DMS79 (cell line): Measurements from ENCODE around the gene USP21.

Experiments
- DNase-seq: peaks from one replicate; lab custom pipeline; 2025; lab: John Stamatoyannopoulos, UW

Gene USP21

DNA sequence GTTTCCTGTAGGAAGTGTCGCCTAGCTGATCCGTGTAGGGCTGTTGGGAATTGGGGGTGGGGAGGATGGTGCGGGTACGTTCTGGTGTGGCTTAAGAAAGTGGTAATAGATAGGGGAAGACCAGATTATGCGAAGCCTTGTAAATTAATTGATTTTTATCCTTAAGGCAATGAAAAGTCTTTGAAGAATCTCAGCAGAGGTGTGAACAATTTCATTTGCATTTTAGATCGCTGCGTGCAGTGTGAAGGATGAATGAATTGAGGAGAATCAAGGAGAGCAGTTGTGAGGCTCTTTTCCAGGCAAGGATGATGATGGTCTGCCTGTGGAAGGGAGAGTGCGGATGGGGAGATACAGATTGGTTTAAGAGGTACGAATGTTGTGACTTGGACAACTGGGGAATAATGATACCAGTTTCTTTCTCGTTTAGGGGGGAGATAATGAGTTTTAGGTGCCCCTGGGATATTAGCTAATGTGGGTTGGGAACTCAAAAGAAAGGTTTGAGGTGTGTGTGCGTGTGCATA is 26.0 kb upstream of the USP21 start:
- no peak for DNase-seq

DNA sequence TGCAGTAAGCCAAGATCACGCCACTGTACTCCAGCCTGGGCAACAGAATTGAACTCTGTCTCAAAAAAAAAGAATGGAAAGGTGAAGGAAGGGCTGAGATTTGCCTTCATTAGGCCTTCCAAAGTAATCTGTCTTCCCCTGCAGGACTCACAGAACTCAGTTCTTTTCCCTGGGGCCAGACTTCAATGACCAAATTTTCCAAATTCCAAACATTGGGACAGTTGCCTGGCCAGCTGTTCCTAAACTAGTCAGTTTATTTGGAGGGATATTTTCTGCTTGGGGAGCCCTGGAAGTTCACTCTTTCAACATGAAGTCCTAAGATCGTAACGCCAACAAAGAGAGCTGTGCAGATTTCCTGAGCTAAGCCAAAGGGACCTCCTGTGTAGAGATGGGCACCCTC is 21.4 kb upstream of the USP21 start:
- DNase-seq, result no peak

DNA sequence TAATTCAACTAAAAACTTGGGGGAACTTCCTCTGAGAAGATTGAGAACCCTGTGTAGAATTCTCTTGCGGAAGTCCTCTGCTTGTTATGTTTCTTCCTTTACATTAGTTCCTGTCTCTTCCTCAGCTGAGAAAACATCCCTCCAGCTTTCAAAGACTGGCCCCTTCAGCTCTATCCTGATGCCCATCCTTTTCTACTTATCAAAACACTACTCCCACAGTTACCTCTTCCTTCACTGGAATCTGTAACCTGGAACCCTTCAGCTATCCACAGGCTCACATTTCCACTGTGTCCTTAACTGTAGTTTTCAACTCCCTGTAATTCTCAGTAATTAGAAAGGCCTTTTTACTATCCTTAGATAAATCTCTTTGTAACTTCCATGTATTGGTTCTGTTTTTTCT is 20.9 kb upstream of the USP21 start:
- DNase-seq, result no peak

DNA sequence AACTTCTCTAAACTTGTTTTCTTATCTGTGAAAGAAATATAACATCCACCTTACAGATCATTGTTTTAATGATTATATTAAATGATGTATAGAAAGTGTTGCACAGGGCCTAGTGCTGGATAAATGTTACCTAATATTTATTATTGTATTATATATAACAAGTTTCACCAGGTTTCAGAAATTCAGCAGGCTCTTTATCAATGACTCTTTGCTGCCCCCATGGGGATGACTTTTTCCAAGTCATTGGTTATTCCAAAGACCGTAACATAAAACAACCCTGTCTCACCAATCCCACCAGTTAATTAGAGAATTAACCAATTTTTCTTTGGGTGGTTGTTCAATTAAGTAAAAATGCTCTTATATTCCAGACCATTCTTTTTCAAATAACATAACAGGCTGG is 19.5 kb upstream of the USP21 start:
- no peak for DNase-seq

DNA sequence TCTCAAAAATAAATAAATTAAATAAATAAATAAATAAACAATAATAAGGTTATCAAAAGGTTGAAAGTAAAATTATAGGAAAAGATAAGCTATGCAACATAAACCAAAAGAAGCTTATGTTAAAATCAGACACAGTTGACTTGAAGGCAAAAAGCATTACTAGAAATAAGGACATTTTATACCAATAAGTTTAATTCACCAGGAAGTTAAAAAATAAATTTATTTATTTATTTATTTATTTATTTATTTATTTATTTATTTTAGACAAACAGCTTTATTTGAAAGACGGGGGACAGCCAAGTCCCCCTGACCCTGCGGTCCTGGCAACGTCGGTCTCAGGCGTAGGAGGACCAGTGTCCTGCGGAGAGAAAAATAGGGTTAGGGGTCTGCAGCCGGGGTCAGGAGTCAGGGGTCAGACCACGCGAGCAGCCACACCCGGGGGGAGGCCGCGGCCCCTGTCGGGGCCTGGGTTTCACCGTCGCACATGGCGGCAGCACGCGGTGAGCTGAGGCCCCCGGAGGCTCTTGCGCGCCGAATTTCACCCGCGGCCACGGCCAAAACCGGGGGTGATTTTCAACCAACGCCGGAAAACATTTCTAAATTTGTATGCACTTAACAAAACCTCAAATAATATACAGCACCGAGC is 18.4 kb upstream of the USP21 start:
- no peak for DNase-seq

DNA sequence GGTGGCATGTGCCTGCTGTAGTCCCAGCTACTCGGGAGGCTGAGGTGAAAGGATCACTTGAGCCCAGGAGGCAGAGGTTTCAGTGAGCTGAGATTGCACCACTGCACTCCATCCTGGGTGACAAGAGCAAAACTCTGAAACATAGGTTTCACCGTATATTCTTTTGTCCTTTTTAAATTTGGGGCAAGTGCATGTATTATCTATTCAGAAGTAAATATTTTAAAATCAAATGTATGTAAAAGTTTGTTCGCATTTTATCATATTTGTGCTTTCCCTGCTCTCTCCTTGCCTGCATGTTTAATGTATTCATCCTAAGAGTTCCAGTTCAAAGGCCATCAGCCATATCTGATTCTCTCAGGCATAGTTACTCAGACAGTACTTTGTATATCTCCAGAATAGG is 13.5 kb upstream of the USP21 start:
- no peak for DNase-seq

DNA sequence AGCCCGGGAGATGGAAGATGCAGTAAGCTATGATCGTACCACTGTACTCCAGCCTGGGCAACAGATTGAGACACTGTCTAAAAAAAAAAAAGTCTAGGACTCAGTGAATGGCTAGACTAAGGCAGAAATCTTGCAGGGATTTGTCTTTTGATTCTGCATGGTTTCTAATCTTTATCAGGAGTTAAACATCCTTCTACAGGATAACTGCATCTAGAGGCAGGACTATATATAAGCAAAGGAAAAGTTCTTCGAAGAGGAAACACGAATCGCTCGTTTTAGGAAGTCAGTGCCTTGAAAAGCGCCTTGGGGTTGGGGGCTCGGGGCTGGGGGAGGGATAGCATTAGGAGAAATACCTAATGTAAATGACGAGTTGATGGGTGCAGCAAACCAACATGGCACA is 6.1 kb upstream of the USP21 start:
- no peak for DNase-seq

DNA sequence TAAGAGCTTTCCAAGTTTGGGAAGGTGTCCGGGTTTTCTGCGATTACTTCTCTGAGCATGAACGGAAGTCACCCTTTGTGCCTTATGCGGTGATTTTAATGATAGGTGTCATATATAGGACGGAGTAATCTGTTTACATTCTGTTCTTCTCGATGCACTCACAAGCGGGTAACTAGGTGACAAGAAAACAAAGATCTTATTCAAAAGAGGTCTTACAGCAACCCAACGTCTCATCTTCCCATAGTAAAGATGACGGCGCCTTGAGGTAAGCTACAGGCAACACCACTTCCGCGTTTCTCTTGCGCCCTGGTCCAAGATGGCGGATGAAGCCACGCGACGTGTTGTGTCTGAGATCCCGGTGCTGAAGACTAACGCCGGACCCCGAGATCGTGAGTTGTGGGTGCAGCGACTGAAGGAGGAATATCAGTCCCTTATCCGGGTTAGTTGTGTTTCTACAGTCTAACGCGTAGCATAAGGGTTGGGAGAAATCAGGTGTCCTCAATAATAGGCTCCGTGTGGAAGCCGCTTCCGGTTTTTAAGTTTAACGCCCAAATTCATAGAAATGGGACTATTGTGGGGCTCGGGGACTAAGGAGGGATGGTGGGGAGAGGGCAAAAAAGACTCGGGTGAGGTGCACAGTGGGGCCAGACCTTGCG is 5.5 kb upstream of the USP21 start, which contains the start of gene UFC1:
Gene UFC1, plus strand, starts transcription at position 297 of the 656 bp plus-strand sequence. Its CDS starts 20 bp downstream, at position 317.
- DNase-seq, result peak; percentile 93

DNA sequence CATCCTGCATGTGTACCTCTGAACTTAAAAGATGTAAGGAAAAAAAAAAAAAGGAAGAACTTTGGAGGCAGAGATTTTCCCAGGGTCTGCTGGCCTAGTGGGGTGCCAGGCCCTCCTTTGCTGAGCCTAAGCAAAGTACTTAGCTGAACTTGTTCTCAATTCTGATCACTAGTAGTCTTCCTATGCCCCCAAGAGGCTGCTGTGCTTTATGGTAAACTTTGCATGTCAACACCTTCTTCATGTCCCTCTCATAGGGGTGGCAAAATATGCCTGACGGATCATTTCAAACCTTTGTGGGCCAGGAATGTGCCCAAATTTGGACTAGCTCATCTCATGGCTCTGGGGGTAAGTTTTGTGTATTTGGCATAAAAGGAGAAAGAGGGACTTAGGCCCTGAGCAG is 1.4 kb upstream of the USP21 start:
- no peak for DNase-seq

DNA sequence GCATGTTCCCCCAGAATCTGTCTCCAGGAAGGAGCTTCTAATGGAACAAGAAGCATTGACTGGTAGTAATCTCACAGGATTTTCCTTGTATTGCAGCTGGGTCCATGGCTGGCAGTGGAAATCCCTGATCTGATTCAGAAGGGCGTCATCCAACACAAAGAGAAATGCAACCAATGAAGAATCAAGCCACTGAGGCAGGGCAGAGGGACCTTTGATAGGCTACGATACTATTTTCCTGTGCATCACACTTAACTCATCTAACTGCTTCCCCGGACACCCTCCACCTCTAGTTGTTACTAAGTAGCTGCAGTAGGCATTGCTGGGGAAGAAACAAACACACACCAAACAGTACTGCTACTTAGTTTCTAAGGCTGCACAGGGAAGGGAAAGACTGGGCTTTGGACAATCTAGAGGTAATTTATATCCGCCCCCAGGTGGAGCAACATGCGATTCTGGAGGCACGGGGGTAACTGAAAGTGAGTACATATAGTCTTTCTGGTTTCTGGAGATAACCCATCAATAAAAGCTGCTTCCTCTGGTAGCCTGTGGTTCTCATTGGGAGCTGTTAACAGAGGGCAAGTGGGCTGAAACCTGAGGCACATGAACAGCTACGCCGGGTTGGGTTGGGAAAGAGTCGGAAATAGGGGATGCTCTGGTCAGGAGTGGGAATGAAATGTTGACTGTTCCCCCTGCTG is 837 bp upstream of the USP21 start:
- DNase-seq, result no peak

DNA sequence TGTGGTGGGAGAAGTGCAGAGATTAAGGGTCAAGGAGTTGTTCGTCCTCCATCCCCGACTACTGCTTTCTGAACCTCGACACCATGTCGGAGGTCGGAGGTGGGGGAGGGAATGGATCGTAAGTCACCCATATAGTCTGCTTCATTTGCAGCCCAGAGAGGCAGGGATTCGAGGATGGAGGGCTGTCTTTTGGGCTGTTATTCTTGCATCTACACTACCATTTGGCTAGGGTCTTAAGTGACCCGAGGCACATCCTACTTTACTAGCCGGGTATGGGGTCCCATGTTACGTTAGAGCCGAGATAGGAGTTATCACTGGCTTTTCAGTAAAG is 578 bp downstream of the USP21 start:
- no peak for DNase-seq

DNA sequence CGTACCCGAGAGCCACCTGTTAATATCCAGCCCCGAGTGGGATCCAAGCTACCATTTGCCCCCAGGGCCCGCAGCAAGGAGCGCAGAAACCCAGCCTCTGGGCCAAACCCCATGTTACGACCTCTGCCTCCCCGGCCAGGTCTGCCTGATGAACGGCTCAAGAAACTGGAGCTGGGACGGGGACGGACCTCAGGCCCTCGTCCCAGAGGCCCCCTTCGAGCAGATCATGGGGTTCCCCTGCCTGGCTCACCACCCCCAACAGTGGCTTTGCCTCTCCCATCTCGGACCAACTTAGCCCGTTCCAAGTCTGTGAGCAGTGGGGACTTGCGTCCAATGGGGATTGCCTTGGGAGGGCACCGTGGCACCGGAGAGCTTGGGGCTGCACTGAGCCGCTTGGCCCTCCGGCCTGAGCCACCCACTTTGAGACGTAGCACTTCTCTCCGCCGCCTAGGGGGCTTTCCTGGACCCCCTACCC is 1.4 kb downstream of the USP21 start:
- no peak for DNase-seq

DNA sequence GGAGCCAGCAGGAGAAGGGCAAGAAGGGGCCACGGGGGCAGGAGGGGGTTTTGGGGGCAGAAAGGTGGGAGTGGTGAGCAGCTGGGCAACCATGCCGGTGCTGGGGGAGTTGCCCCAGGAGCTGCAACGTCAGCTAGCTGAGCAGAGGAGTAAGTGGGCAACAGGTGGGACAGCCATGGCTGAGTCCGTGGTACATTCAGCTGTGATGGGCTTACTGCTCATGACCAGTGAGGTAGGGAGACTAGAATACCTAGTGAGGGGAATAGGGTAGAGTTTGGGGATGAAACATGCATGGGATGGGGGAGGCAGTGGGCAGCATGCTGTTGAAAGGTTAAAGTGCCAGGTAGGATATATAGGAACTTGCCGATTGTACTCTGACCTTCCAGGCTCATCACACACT is 2.4 kb downstream of the USP21 start:
- no peak for DNase-seq

DNA sequence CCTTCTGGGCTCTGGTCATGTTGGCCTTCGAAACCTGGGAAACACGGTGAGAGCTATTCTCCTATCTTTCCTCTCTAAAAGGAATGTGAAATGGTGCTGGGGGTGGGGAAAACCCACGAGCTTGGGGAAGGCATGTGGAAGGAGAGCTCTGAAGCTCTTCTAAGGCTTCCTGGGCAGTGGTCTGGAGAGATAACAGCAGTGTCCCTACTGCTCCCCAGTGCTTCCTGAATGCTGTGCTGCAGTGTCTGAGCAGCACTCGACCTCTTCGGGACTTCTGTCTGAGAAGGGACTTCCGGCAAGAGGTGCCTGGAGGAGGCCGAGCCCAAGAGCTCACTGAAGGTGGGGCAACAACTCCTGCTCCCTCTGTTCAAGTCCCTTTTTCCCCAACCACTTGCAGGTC is 2.8 kb downstream of the USP21 start:
- no peak for DNase-seq

DNA sequence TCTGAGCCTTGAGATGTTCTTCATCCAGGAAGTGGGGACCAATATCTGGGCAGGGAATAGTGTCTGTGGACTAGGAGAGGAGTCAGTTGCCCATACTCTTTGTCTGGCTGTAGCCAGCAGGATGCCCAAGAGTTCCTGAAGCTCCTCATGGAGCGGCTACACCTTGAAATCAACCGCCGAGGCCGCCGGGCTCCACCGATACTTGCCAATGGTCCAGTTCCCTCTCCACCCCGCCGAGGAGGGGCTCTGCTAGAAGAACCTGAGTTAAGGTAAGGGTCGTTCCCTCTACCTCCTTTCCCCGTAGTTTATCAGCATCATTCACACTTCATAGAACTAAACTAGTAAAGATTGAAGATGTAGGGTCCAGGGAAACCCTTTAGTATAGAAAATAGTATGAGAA is 3.5 kb downstream of the USP21 start:
- no peak for DNase-seq

DNA sequence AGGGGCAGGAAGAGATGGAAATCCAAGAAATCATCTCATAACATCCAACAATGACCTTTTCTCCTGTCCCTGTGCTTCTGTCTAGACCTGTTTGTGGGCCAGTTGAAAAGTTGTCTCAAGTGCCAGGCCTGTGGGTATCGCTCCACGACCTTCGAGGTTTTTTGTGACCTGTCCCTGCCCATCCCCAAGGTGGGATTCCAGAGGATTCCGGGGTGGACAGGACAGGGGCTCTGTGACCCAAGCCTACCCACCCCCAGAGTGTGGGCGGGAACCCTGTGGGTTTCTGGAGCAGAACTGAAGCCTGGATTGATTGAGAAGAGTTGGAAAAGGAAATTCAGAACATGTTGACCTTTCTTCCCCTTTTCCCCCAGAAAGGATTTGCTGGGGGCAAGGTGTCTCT is 4.5 kb downstream of the USP21 start:
- no peak for DNase-seq

DNA sequence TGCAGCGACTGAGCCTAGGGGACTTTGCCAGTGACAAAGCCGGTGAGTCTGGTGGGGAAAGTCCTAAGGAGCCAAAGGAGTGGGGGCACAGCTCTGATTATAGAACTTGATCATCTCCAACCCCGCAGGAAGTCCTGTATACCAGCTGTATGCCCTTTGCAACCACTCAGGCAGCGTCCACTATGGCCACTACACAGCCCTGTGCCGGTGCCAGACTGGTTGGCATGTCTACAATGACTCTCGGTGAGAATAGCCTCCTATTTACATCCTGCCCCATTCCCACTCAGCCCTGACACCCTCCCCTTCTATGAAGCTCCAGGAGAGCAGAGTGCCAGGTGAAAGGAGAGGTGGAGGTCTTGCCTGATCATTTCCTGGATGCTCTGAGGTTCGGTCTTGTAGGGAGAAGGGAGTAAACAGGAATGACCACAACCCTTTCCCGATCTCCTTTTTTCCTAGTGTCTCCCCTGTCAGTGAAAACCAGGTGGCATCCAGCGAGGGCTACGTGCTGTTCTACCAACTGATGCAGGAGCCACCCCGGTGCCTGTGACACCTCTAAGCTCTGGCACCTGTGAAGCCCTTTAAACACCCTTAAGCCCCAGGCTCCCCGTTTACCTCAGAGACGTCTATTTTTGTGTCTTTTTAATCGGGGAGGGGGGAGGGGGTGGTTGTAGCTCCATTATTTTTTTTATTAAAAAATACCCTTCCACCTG is 5.8 kb downstream of the USP21 start:
- no peak for DNase-seq

DNA sequence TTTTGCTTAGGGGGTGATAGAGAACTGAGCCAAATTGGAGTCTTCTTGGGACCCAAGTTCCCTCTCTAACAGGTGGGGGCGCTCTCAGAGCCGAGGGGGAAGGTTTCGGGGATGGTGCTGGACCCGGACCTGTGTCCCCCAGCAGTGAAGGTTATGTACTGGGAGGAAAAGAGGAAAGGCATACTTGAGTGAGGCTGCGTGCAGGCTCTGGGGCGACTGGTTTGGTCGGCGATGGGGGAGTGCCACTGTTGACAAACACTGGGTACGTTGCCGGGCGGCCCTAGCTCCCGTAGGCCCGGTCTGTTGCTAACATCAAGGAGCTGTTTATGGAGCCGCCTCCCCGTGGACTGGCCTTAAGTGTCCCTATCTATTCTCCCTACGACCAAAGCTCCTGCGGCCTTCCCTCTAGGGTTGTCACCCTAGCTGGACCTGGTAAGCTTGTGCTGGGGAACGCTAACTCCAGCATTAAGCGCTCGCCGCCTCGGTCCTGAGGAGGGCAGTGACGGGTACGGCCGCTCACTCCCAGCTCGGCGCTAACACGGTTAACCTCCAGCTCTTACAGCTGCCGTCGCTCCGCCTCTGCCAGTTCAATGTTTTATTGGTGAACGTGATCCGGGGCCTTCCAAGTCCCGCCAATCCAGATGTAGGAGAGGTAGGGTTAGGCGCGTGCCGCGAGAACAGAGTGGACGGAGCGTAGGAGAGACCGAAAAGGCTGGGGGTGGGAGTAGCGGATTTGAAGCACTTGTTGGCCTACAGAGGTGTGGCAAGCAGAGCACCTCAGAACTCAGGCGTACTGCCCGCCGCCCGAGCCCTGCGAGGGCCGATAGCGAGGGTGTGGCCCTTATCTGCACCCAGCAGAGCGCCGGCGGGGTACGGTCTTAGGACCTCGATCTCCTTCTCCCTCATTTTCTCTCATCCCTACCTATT is 6.7 kb downstream of the USP21 start, which contains the start of gene PPOX:
Gene PPOX, plus strand, starts transcription at position 685 of the 927 bp plus-strand sequence. CDS start 422 bp downstream, outside the sequence.
- peak; percentile 95 for DNase-seq

DNA sequence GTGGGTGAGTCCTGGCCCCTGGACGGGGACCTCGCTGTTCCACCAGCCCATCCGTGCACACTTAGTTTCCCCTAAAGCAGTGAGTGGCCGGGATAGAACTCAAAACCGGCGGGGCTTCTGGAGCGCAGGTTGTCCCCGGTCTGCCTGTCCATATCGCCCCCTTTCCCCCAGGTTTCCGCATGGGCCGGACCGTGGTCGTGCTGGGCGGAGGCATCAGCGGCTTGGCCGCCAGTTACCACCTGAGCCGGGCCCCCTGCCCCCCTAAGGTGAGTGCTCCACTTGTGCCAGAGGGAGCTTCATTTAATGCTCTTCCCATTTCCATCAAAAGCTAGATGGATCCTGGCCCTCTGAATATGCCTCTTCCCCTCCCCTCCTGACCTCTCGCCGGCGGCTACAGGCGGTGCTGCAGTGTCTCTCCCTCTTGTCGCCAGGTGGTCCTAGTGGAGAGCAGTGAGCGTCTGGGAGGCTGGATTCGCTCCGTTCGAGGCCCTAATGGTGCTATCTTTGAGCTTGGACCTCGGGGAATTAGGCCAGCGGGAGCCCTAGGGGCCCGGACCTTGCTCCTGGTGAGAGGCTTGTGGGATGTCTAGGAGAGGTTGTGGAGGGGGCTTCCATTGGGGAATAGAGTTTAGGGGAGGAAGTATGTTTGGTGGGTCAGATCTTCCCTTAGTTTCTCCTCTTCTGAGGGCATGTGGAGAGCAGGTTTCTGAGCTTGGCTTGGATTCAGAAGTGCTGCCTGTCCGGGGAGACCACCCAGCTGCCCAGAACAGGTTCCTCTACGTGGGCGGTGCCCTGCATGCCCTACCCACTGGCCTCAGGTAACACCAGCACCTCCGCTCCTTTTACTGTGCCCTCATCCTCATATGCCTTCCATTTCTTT is 7.6 kb downstream of the USP21 start:
- DNase-seq, result peak; percentile 17

DNA sequence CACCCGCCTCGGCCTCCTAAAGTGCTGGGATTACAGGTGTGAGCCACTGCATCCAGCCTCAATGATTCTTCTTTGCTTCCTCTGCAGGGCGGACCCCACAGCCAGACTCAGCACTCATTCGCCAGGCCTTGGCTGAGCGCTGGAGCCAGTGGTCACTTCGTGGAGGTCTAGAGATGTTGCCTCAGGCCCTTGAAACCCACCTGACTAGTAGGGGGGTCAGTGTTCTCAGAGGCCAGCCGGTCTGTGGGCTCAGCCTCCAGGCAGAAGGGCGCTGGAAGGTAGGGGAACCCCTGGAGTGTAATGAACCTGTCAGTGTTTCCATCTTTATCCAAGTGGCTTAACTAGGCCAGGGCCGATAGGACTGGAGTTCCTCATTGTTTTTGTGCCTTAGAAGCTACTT is 9.6 kb downstream of the USP21 start:
- no peak for DNase-seq
